ENCODE results near the gene SPACA7. TPM values are rescaled to one million over a fixed set of nuclear protein-coding genes. Genes with fewer than 3 reads are reported as not detected.

SPACA7 gene
- total RNA-seq, 4 donors from 2014 or later = not detected

DNA sequence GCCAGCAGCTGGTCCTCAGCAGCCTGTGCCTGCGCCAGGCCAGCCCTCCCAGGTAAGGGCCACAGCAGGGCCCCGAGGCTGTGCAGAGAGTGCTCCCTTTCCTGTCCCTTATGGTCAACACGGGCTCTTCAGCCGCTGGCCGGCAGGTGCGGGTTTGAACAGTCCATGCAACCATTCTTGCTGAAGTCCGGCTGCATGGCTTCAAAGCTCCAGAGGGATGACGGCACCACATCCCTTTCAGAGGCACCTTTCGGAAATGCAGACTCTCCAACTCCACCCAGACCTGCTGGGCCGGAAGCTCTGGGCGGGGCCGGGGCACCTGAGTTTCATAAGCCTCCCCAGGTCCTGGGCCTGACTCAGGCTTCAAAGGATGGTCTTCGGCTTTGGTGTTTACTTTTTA is 81.3 kb downstream of the SPACA7 start:
- Histone ChIP-seq H3K4me3 (no peak overlapping the region), H3K36me3 (no peaks in the 10 kb centered on the region), H3K27ac (no peak overlapping the region), H3K4me1 (no peaks in the 10 kb centered on the region), H3K9me3 (peaks cover 0 to 3% (median 0%) of the 10 kb centered on the region in 4 donors), H3K27me3 (no peaks in the 10 kb centered on the region)
- DNase-seq = no peak
- TF ChIP-seq CTCF (IDR thresholded peaks at IDR 0.05) (no peak), POLR2A (IDR thresholded peaks at IDR 0.05) (no peak)

- Histone ChIP-seq H3K27me3 (no peaks in the 10 kb centered on the region), H3K27ac (no peak overlapping the region), H3K36me3 (no peaks in the 10 kb centered on the region), H3K4me1 (no peaks in the 10 kb centered on the region), H3K4me3 (no peak overlapping the region), H3K9me3 (peaks cover 0 to 3% (median 0%) of the 10 kb centered on the region in 4 donors)
- no peak for DNase-seq
- TF ChIP-seq CTCF (IDR thresholded peaks at IDR 0.05) = no peak
- TF ChIP-seq POLR2A (IDR thresholded peaks at IDR 0.05) = no peak
Measured at GRCh38 chr13:112462408-112462807, 86.3 kb downstream of the SPACA7 start.

- H3K36me3 ChIP-seq = no peaks in the 10 kb centered on the region
- TF ChIP-seq POLR2A (IDR thresholded peaks at IDR 0.05) = no peak
- TF ChIP-seq CTCF (IDR thresholded peaks at IDR 0.05) = no peak
- H3K27me3 ChIP-seq = no peaks in the 10 kb centered on the region
- no peak for DNase-seq
- no peak overlapping the region for H3K4me3 ChIP-seq
- H3K4me1 ChIP-seq = no peaks in the 10 kb centered on the region
- peaks cover 0 to 3% (median 0%) of the 10 kb centered on the region in 4 donors for H3K9me3 ChIP-seq
- no peak overlapping the region for H3K27ac ChIP-seq
Measured at GRCh38 chr13:112464720-112465119, 88.6 kb downstream of the SPACA7 start.

GRCh38 chr13:112465251-112466131 is 89.3 kb downstream of the SPACA7 start:
- Histone ChIP-seq H3K27ac (no peak overlapping the region), H3K27me3 (no peaks in the 10 kb centered on the region), H3K9me3 (peaks cover 0 to 3% (median 0%) of the 10 kb centered on the region in 4 donors), H3K36me3 (no peaks in the 10 kb centered on the region), H3K4me3 (no peak overlapping the region), H3K4me1 (no peaks in the 10 kb centered on the region)
- TF ChIP-seq POLR2A (IDR thresholded peaks at IDR 0.05) (no peak), CTCF (IDR thresholded peaks at IDR 0.05) (no peak)
- no peak for DNase-seq

- Histone ChIP-seq H3K27me3 (no peaks in the 10 kb centered on the region), H3K9me3 (peaks cover 0 to 3% (median 0%) of the 10 kb centered on the region in 4 donors), H3K27ac (no peak overlapping the region), H3K36me3 (no peaks in the 10 kb centered on the region), H3K4me3 (no peak overlapping the region), H3K4me1 (no peaks in the 10 kb centered on the region)
- DNase-seq = no peak
- no peak for TF ChIP-seq POLR2A (IDR thresholded peaks at IDR 0.05)
- no peak for TF ChIP-seq CTCF (IDR thresholded peaks at IDR 0.05)
Measured at GRCh38 chr13:112466132-112467058, 90.2 kb downstream of the SPACA7 start.
